Measurements from ENCODE around the gene SCAMP1. TPM values are rescaled to one million over a fixed set of nuclear protein-coding genes. Genes with fewer than 3 reads are reported as not detected.

The SCAMP1 gene
- total RNA-seq, 1 experiment from 2014 or later: 36.0 TPM

DNA sequence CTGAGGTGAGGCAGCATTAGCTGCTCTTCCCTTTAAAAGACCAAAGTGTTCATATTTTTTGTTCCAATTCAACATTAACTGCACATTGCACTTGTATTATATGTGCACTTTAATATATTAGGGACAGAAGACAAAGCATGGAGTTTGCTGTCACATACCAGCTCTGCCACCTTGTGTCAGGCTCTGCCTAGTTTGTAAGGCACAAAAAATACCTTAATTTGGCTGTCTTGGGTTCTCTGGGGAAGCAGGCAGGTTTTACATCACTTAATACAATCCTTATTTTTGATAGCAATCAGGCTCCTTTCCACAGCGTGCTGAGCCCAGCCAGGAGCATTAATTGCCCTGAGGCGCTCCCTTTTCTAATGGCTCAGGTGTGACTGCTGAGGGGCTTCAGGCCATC is 131.8 kb downstream of the SCAMP1 start:
- DNase-seq: no peak
- H2AK5ac ChIP-seq (ENCODE audit: insufficient read length, low read length): no peak overlapping the region
- H3K27ac ChIP-seq (ENCODE audit: insufficient read length, low read depth, low read length): no peak overlapping the region
- WGBS (ENCODE audit: extremely low coverage, insufficient read length, low lambda C conversion rate): no CpG with 5 or more reads among the region's 2 CpGs
- Mint-ChIP-seq H3K4me3 (no peak overlapping the region), H3K27ac (peak overlapping the region in 2 of 3 experiments; percentile 65 to 76; a peak in 3 of 7 replicates), H3K36me3 (ENCODE audit: insufficient read depth in 1 of 3, low read depth in 3 of 3) (peaks cover 26 to 41% (median 36%) of the 10 kb centered on the region in 3 experiments; a peak in 6 of 7 replicates), H3K4me1 (peaks cover 35 to 38% of the 10 kb centered on the region in 2 experiments), H3K9me3 (no peaks in the 10 kb centered on the region), H3K27me3 (ENCODE audit: low read depth) (no peaks in the 10 kb centered on the region)
- no peaks in the 10 kb centered on the region for H3K27me3 ChIP-seq (ENCODE audit: insufficient read depth, low read length)
- H3K79me1 ChIP-seq (ENCODE audit: insufficient read depth, low read depth, low read length, poor library complexity, severe bottlenecking): no peaks in the 10 kb centered on the region
- TF ChIP-seq, protein P1, sequence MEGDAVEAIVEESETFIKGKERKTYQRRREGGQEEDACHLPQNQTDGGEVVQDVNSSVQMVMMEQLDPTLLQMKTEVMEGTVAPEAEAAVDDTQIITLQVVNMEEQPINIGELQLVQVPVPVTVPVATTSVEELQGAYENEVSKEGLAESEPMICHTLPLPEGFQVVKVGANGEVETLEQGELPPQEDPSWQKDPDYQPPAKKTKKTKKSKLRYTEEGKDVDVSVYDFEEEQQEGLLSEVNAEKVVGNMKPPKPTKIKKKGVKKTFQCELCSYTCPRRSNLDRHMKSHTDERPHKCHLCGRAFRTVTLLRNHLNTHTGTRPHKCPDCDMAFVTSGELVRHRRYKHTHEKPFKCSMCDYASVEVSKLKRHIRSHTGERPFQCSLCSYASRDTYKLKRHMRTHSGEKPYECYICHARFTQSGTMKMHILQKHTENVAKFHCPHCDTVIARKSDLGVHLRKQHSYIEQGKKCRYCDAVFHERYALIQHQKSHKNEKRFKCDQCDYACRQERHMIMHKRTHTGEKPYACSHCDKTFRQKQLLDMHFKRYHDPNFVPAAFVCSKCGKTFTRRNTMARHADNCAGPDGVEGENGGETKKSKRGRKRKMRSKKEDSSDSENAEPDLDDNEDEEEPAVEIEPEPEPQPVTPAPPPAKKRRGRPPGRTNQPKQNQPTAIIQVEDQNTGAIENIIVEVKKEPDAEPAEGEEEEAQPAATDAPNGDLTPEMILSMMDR (conservative IDR thresholded peaks at IDR 0.05): no peak
- no peaks in the 10 kb centered on the region for H4K20me1 ChIP-seq (ENCODE audit: control insufficient read depth, insufficient read depth, insufficient read length)
- H3K4me1 ChIP-seq (ENCODE audit: insufficient read depth, low read length): peaks cover 19% of the 10 kb centered on the region; the same call in 1 of the 2 replicates
- no peak overlapping the region for H4K5ac ChIP-seq (ENCODE audit: insufficient read length, low read depth, low read length)
- no peak overlapping the region for H3K4ac ChIP-seq (ENCODE audit: low read depth, low read length)
- H3K9ac ChIP-seq (ENCODE audit: extremely low read depth, insufficient read length, low read length): no peak overlapping the region
- no peak overlapping the region for H4K91ac ChIP-seq (ENCODE audit: insufficient read length, low read depth, low read length)
- H2BK5ac ChIP-seq (ENCODE audit: insufficient read length, low read length): no peak overlapping the region
- no peaks in the 10 kb centered on the region; the same call in 1 of the 2 replicates for H3K79me2 ChIP-seq (ENCODE audit: insufficient read depth, low read length)
- H3K23me2 ChIP-seq (ENCODE audit: insufficient read length, low read depth, low read length, poor library complexity, severe bottlenecking): no peaks in the 10 kb centered on the region
- H3K18ac ChIP-seq (ENCODE audit: insufficient read length, low read depth, low read length): no peak overlapping the region
- no peak overlapping the region for H3K56ac ChIP-seq (ENCODE audit: insufficient read length, low read depth, low read length)
- H3K9me3 ChIP-seq (ENCODE audit: control insufficient read depth, low read depth, low read length): no peaks in the 10 kb centered on the region
- H2BK12ac ChIP-seq (ENCODE audit: insufficient read length, low read depth, low read length): no peak overlapping the region
- no peak overlapping the region for H3K4me2 ChIP-seq (ENCODE audit: insufficient read depth, insufficient read length, low read length)
- no peak overlapping the region for H2BK120ac ChIP-seq (ENCODE audit: low read depth, low read length, poor library complexity, severe bottlenecking)
- H3K23ac ChIP-seq (ENCODE audit: insufficient read length, low read depth, low read length): no peak overlapping the region
- no peak overlapping the region for H4K8ac ChIP-seq (replicated peaks; ENCODE audit: insufficient read length, low read depth, low read length)
- no peak overlapping the region for H3T11ph ChIP-seq (ENCODE audit: low read length)
- no peak overlapping the region for H2BK15ac ChIP-seq (ENCODE audit: low read depth, low read length)
- no peak overlapping the region for H2AFZ ChIP-seq (ENCODE audit: low read length)
- no peak overlapping the region for H3K14ac ChIP-seq (ENCODE audit: insufficient read depth, low read length)
- H2BK20ac ChIP-seq (ENCODE audit: low read depth, low read length, poor library complexity, severe bottlenecking): no peak overlapping the region
